GM18526 (cell line): ENCODE results near the gene TCF12.

Experiments used
- POLR2A ChIP-seq: IDR thresholded peaks from 3 replicates; pipeline ENCODE4 v1.6.1; 2011; ENCODE audit not compliant: insufficient read length; ENCODE audit errors: extremely low read depth

Gene TCF12

DNA sequence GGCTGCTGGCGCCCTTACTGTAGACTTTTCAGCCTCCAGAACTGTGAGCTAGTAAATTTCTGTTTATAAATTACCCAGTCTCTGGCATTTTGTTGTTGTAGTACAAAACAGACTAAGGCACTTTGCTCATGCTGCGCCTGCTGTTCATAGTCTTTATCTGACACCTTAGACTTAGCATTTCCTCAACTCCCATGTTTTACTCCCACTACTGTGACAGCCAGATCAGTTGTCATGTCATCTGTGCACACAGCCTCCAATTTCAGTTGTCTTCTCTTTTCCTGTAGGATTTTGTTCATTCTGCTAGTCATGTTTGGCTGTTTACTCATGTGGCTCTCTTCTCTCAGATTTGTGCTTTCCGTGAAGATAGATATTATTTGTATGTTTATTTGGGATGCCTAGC is 62.0 kb downstream of the TCF12 start:
- TF ChIP-seq POLR2A: no peak

DNA sequence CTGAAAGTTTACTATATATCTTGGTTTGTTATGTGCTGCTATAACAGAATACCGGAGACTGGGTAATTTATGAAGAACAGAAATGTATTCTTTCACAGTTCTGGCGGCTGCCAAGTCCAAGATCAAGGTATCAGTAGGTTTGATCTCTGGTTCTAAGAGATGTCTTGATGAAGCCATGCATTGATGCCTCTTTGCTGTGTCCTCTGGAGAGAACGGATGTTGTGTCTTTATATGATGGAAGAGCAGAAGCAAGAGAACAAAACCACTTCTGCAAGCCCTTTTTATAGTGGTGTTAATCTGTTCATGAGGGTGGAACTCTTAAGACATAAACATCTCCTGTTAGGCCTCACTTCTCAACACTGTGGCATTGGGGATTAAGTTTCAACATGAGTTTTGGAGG is 62.7 kb downstream of the TCF12 start:
- no peak for TF ChIP-seq POLR2A

DNA sequence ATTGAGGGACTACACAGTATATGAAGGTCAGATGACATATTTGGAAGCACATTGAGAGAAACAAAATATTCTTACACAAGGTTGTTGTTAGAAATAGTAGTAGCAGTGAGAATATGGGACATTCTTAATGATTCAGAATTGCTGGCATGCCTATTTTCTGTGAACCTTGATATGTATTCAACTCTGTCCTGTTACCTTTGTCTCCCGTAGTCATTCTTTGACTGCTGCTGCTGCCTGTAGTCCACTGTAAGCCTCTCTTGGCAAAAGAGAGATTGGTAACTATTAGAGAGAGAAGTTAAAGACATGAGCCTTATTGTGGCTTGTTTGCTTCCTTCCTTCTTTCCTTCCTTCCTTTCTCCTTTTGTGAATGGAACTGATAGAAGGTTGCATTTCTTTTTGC is 64.5 kb downstream of the TCF12 start:
- no peak for TF ChIP-seq POLR2A

DNA sequence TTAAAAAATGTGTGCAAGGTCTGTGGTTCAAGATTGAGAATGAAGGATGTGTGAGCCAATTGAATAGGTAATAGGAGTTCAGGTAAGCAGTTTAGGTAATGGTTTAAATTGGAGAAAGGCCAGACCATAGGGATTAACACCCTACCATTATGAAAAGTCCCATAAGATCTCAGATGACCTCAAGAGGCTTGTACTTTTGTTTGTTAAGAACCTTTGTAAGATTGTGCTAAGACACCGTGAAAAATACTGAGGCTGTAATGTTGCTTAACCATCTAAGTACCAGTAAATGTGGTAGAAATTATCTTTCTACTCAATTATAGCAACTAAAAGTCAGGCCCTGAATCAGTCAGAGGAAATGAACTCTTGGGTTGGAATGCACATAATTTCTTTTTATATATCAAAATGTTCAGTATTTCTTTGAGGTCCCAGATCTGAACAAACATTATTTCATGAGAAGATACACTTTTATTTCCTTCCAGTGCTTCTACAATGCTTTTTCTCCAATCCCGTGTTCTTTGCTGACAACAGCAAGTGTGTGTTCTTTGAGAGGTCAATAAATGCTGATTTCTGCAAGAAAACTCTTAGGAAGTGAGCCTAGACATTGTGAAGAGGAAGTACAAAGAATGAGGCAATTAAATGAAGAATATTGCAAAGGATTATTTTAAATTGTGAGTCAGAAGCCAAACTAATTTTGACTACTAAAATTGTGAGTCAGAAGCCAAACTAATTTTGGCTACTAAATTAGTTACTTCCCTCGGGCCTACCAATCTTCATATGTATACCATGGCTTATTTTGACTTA is 66.4 kb downstream of the TCF12 start:
- TF ChIP-seq POLR2A: no peak

DNA sequence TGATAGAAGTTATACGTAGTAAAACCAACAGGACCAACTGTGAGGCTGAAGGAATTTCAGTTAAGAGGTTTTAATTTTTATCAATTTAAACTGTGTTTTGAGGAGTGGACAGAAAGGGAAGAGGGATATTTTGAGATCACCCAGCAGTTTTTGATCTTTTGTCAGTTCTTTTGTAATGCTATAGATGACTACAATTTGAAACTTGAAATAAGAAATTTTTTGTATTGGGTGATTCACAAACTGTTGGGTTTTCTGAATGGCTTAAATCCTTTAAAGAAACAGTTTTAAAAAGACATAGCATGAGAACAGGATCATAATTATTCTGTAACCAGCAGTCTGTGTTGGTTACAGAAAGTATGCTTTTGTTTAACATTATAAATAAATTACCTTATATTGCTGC is 67.4 kb downstream of the TCF12 start:
- no peak for TF ChIP-seq POLR2A

DNA sequence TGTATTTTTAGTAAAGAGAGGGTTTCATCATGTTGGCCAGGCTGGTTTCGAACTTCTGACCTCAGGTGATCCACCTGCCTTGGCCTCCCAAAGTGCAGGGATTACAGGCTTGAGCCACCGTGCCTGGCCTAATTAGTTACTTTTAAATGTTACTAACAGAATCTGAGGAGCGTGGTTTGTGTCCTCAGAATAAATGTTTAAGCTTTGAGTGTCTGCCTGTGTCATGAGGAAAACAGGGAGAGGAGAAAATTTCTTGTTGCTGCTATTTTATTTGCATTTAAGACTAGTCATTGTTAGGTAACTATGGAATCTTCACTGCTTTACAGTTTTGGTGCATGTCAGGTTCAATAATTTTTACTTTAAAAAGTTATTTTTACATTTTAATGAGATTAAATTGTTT is 68.8 kb downstream of the TCF12 start:
- TF ChIP-seq POLR2A: no peak

DNA sequence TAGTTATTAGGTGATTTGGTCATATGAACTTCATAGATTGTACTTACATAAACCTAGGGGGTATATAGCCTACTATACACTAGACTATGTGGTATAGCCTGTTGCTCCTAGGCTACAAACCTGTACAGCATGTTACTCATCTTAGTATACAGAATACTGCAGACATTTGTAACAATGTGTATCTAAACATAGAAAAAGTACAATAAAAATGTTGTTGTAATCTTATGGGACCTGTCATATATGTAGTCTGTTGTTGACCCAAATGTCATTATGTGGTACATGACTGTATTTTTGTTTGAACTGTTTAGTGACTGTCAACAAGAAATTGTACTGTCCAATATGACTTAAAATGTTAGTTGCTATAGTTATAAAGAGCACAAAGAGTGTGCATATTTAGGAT is 69.8 kb downstream of the TCF12 start:
- no peak for TF ChIP-seq POLR2A

DNA sequence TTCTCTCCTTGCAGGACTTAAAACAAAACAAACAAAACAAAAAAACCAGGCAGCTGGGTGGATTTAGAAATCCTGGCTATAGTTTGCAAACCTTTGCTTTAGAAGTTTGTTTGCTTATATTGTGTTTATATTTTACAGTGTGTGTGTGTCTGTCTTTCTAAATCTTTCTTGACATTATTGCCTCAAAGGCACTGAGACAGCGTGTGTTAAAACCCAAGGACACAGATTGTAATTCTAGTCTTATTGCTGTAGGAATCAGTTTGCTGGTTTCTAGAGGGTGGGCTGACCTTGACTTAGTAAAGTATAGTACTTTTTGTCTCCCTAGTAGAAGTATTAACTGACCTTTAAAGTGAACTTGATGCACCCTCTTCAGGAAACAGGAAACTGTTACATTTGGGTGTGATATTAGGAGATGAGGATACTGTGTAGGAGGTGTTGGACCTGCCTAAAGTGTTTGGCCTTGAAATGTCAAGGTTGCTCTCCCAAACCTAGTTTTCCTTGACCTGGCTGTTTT is 71.0 kb downstream of the TCF12 start:
- TF ChIP-seq POLR2A: no peak

DNA sequence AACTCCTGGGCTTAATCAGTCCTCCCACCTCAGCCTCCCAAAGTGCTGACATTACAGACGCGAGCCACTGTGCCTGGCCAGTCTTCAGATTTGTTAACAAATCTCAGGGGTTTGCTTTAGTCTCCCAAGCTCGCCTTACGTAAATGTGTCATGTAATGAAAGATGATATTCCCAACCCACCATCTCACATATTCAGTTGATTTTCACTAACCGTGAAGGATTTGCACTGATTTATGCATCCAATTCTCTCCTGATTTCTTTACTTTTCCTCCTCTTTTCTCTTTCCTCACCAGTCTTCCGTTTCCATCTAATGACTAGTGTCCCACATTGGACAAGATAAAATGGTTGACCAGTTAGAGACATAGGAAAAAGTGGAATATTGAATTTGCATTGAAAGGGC is 72.6 kb downstream of the TCF12 start:
- TF ChIP-seq POLR2A: no peak

DNA sequence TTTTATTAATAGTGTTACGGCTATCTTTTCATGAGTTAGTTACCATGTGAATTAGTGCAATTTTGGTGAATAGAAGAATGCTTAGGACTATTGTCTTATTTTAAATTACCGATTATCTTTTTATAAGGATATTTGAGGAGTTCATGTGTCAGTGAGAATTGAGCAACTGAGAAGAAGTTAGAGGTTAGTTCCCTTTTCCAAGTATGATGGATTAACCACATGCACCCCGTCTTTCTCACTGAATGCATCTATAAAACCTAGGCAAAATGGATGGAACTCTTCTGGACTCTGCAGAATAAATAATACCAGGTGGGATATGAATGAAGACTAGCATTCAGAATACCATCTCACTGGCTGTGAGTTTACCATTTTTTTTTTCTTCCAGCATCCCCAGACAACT is 74.3 kb downstream of the TCF12 start:
- no peak for TF ChIP-seq POLR2A

DNA sequence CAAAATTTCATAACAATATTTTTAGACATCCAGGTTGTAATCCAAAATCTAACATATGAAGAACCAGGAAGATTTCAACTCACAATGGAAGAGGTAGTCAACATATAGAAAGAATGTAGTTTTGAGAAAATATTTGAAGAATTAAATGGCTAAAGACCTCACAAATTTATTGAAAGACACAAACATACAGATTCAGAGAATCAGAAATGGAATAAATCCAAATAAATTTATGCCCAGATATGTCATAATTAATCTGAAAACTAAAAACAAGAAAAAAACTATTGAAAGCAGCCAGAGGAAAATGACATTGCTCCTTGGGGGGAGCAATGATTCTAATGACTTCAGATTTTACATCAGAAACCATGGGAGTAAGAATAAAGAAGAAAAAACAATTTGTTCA is 75.8 kb downstream of the TCF12 start:
- no peak for TF ChIP-seq POLR2A

DNA sequence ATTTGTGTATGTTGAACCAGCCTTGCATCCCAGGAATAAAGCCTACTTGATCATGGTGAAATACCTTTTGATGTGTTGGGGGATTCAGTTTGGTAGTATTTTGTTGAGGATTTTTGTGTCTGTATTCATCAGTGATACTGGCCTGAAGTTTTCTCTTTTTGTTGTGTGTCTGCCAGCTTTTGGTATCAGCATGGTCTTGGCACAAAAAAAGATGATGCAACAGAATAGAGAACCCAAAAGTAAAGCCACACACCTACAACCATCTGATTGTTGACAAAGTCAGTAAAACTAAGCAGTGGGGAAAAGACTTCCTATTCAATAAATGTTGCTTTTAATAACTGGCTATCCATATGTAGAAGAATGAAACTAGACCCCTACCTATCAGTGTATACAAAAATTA is 77.6 kb downstream of the TCF12 start:
- TF ChIP-seq POLR2A: no peak

DNA sequence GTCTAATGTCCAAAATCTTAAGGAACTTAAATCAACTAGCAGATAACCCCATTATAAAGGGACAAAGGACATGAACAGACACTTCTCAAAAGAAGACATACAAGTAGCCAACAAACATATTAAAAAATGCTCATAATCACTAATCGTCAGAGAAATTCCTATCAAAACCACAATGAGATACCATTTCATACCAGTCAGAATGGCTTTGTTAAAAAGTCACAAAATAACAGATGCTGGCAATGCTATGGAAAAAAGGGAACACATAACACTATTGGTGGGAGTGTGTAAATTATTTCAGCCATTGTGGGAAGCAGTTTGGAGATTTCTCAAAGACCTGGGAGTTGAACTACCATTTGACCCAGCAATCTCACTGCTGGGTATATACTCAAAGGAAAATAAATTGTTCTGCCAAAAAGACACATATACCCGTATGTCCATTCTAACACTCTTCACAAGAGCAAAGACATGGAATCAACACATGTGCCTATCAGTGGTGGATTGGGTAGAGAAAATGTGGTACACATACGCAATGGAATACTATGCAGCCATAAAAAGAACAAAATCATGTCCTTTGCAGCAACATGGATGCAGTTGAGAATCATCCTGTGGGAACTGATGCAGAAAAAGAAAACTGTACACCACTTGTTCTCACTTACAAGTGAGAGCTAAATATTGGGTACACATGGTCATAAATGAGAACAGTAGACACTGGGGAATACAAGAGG is 78.5 kb downstream of the TCF12 start:
- TF ChIP-seq POLR2A: no peak

DNA sequence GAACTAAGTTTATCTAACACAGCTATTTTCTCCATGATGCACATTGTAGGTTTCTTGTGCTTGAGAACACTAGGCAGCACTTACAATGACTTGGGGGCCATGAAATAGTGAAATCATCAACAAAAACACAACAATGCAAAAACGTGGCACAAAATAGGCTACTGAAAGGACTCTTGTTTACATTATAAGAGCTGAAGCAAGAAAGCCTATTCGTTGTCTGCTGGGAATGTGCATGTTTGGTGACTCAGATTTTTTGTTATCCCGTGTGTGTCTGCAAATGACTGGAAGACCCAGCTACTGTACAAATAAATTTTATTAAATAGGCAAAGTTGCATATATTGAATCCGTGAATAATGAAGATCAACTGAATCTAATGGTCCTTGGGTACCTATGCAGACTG is 85.0 kb downstream of the TCF12 start:
- no peak for TF ChIP-seq POLR2A

DNA sequence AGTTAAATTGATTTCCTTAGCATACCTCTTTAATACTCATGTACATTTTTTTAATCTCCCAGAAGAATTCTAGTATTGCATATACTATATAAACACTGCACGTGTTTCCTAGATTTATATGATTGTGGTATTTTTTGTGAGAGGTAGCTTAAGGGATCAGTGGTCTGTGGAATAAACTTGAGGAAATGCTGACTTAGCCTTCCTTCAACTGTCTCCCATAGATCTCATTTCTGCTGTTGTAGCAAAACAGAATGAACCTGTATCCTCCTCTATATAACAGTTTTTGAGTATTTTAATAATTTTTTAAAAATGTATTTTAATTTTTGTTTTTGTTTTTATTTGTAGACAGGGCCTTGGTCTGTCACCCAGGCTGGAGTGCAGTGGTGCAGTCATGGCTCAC is 86.8 kb downstream of the TCF12 start:
- TF ChIP-seq POLR2A: no peak

DNA sequence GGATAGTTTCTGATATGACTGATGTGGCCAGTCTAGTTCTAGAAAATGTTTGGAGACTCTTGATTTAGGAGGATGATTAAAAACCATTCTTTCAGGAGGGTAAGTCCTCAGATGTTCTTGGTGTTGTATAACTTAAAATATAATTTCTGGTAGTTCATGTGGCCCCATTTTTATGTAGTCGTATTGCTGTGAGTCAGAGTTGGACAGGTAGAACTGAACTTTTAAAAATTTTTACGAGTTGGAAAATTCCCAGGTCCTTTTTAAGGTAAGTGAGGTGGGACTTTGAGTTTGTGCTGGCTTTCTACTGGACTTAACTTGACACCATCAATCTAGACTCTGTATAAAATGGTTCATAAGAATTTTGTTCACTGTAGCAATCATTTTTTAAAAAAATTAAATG is 92.3 kb downstream of the TCF12 start:
- TF ChIP-seq POLR2A: no peak
